HCT116 (cell line): ENCODE measurements around the gene ECI2.

Experiments
- ATF3 ChIP-seq: IDR thresholded peaks from 2 replicates; pipeline ENCODE4 v1.6.1; 2012
- CTCF ChIP-seq, 3 experiments: fragments of 200-600 bp in 1 of 3; sonication (generic) in 1 of 3; IDR thresholded peaks in 2 of 3; conservative IDR thresholded peaks in 1 of 3; 2 replicates each; pipeline ENCODE4 v1.5.1; 2012 to 2017; ENCODE audit warnings: low read depth in 2 of 3, low read length in 2 of 3, antibody characterized with exemption in 1 of 3, borderline replicate concordance in 1 of 3, control low read depth in 1 of 3, mild to moderate bottlenecking in 1 of 3, mixed read lengths in 1 of 3, mixed run types in 1 of 3, moderate library complexity in 1 of 3; ENCODE audit not compliant: insufficient read depth in 1 of 3
- EGR1 ChIP-seq: IDR thresholded peaks from 2 replicates; pipeline ENCODE4 v1.6.1; 2012; ENCODE audit warnings: low read depth
- POLR2A ChIP-seq: IDR thresholded peaks from 2 replicates; pipeline ENCODE4 v1.7.0; 2011; ENCODE audit warnings: borderline replicate concordance; ENCODE audit not compliant: insufficient read depth, insufficient read length; ENCODE audit errors: extremely low read depth

DNA sequence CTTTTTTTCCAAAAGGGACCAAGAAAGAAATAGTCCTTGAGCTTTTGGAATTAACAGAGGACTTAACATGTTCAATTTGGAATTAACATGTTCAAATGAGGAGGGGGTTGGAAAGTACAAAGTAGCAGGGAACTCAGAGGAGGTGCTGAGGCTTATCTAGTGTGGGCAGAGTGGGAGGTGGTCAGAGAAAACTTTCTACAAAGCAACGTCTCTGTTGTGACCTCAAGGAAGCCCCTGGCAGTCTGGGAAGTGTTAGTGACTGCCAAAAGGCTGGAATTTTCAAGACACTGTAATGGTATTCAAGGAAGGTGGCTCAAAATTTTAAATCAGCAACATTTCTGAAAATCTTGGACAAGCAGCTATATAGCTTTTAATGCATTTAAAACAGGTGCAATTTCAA, 7.3 kb downstream of the ECI2 start:
- no peak for TF ChIP-seq CTCF (IDR thresholded peaks at IDR 0.05 in 2 of 3, conservative IDR thresholded peaks at IDR 0.05 in 1 of 3; ENCODE audit: borderline replicate concordance in 1 of 3, insufficient read depth in 1 of 3, low read depth in 2 of 3, low read length in 2 of 3)
- no peak for TF ChIP-seq EGR1
- TF ChIP-seq POLR2A: no peak
- no peak for TF ChIP-seq ATF3
